Activated CD4-positive, alpha-beta T cell treated with anti-CD3 and anti-CD28 coated beads, Interleukin-2, Interleukin-4, amounts not matched to agents 100 ng/mL and 50 ng/mL, durations not matched to agents 16 hours and 8 hours (primary cell): ENCODE measurements around the gene NOX3.
"Not testable (repeated sequence)": the region's sequence is repeated elsewhere in the genome, so short reads cannot be mapped to it uniquely, and the experiment has no call there.

Source experiments
- DNase-seq: peaks from one replicate; pipeline ENCODE4 v3.0.0-alpha.2; 2020; ENCODE audit warnings: low spot score

The NOX3 gene

DNA sequence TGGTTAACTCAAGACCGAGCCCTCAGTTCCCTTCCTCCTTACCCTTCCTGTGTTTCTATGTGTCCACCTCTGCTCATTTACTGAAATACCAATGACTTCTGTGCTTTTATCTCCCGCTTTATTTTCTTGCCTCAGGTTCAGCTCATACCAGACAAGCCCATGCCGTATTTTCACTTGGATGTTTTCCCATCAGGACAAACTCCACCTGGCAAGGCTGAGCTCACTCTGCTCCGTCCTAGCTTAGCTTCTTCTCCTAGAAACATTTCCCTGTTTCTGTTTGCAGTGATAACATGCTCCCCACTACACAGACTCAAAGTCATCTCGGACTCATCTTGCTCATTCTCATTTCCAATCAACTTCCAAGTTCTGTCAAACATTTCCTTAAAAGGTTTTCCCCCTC is 84.4 kb downstream of the NOX3 start:
- no peak for DNase-seq

DNA sequence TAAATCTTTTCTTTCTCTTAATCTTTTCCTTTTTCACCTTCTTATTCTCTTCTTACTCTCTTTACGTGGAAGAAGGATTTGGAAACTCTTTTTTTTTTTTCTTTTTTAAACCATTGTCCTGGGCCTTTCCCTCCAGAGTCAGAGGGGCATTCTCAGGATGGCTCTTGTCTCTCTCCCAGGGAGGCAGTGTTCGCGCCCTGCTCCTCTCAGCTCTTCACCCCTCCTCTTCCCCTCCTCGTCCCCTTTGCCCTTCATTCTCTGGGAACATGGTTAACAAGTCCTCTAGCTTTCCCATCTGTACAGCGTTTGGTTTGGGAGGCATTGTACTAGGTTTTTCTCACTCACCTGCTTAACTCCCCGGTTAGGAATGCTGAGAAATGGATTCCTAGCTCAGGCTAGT is 89.3 kb downstream of the NOX3 start:
- no peak for DNase-seq

GRCh38 chr6:155364844-155365437 is 90.7 kb downstream of the NOX3 start:
- no peak for DNase-seq

DNA sequence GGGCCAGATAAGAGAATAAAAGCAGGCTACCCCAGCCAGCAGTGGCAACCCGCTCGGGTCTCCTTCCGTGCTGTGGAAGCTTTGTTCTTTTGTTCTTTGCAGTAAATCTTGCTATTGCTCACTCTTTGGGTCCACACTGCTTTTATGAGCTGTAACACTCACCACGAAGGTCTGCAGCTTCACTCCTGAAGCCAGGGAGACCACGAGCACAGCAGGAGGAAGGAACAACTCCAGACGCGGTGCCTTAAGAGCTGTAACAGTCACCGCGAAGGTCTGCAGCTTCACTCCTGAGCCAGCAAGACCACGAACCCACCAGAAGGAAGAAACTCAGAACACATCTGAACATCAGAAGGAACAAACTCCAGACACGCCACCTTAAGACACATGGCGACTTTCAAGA is 91.6 kb downstream of the NOX3 start:
- not testable (repeated sequence) for DNase-seq

DNA sequence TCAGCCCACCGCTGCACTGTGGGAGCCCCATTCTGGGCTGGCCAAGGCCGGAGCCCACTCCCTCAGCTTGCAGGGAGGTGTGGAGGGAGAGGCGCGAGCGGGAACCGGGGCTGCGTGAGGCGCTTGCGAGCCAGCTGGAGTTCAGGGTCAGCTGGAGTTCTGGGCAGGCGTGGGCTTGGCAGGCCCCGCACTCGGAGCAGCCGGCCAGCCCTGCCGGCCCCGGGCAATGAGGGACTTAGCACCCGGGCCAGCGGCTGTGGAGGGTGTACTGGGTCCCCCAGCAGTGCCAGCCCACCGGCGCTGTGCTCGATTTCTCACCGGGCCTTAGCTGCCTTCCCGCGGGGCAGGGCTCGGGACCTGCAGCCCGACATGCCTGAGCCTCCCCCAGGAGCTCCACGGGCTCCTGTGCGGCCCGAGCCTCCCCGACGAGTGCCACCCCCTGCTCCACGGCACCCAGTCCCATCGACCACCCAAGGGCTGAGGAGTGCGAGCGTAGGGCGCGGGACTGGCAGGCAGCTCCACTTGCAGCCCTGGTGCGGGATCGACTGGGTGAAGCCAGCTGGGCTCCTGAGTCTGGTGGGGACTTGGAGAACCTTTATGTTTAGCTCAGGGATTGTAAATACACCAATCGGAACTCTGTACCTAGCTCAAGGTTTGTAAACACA is 92.5 kb downstream of the NOX3 start:
- not testable (repeated sequence) for DNase-seq

DNA sequence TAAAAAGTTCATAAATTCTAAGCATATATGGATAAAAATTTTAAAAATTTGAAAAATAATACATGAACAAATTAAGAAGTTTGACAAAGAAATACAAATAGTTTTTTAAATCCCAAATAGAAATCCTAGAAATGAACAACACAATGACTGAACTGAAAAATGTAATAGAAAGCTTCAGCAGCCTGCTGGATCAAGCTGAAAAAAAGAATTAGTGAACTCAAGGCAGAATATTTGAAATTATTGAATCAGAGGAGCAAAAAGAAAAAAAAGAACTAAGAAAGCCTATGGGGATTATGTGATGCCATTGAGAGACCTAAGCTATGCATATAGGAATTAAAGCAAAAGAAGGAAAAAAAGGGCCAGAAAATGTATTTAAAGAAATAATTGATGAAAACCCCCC is 101.5 kb downstream of the NOX3 start:
- no peak for DNase-seq

- no peak for DNase-seq
Measured at GRCh38 chr6:155352811-155353210, 102.8 kb downstream of the NOX3 start.

- DNase-seq, result no peak
Measured at GRCh38 chr6:155352130-155352420, 103.6 kb downstream of the NOX3 start.

DNA sequence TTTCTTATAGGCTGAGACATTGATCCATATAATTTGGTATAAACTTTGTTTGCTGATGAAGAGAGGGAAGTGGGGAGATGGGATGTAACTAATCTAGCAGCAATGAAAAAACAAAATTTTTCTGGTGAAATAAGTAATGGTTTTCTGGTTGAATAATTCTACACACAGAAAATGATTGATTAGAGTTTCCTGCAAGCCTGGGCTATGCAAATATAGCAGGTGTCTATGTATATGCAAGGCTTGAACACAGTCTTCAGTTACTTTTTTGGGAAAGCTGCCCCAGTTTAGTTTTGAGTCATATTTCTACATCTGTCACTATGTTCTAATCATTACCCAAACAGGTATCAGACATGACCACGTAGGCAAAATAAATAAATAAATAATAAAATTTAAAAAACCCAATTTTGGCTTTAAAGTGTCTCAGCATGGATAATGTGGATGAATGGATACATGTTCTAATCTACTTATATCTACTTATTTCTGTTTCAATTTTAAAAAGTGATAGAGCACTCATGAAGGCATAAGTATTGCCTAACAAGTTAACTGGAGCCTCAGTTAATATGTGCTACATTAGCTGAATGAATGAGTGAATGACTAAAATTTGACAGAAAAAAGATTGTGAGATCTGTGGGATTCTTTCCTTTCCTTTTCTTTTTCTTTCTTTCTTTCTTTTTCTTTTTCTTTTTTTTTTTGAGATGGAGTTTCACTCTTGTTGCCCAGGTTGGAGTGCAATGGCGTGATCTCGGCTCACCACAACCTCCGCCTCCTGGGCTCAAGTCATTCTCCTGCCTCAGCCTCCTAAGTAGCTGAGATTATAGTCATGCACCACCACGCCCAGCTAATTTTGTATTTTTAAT is 104.1 kb downstream of the NOX3 start:
- DNase-seq, result no peak

- DNase-seq, result no peak
Measured at GRCh38 chr6:155349956-155350355, 105.7 kb downstream of the NOX3 start.

DNA sequence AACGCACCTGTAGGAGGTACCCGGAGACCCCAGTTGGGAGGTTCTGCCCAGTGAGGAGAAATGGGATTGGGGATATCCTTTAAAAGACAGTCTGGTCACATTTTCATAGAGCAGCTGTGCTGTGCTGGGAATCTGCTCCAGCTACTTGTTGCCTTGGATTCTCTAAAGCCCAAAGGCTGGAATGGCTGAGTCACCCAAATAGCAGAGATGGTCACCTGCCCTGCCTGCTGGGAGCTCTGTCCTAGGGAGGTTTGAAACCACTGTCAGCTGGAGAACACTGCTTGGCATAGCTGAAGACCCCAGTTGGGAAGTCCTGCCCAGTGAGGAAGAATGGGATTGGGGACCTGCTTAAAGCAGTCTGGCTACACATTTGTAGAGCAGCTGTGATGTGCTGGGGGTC is 106.5 kb downstream of the NOX3 start:
- no peak for DNase-seq

GRCh38 chr6:155347800-155348199 is 107.8 kb downstream of the NOX3 start:
- no peak for DNase-seq

- DNase-seq, result no peak
Measured at GRCh38 chr6:155346957-155347356, 108.7 kb downstream of the NOX3 start.
